Activated naive CD4-positive, alpha-beta T cell treated with anti-CD3 and anti-CD28 coated beads, Interleukin-2, amount 50 U/mL, for 72 hours (primary cell): ENCODE data around the gene R3HCC1L. TPM values are rescaled to one million over a fixed set of nuclear protein-coding genes. Genes with fewer than 3 reads are reported as not detected.

Experiments used
- ATAC-seq, 2 donors: fragments of 150-1000 bp; cut with Tn5 transposase; 2 replicates each; pipeline ENCODE4 v1.10.0; 2021; ENCODE audit warnings: mild to moderate bottlenecking in 2 of 2, moderate library complexity in 2 of 2
- DNase-seq, 2 donors: peaks; one replicate each; pipeline ENCODE4 v3.0.0; 2021 to 2022; ENCODE audit warnings: low spot score in 2 of 2
- H3K27ac Mint-ChIP-seq, 2 donors: one replicate each; pipeline ENCODE4 v1.8.0; 2022; ENCODE audit warnings: mild to moderate bottlenecking in 2 of 2, mixed read lengths in 2 of 2
- H3K36me3 Mint-ChIP-seq, 2 donors: one replicate each; pipeline ENCODE4 v1.8.0; 2022; ENCODE audit warnings: mixed read lengths in 2 of 2
- H3K9me3 Mint-ChIP-seq, 2 donors: one replicate each; pipeline ENCODE4 v1.8.0; 2022; ENCODE audit warnings: mixed read lengths in 2 of 2
- total RNA-seq, 2 donors: library from RNA; stranded (reverse); gene quantifications; one replicate each; pipeline ENCODE4 v1.2.3, GENCODE V29; 2022

Gene R3HCC1L
- total RNA-seq, 2 donors from 2014 or later: 15.4 to 16.7 TPM

DNA sequence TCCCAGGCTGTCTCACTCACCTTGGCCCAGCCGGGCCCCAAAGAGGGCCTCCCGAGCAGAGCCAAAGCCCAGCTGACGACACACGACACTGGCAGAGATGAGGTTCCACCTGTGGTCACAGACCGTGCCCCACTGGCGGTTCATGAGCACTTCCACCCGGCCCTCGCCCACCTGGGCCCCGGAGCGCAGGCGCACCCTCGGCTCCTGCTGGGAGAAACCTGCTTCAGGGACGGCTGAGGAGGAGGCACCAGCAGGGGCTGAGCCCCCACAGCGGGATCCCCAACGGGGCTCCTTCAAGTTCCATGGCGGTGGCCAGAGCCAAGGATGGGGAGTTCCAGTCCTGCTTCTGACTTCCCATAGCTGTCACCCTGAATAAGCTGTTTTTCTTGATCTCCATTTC, 123.5 kb downstream of the R3HCC1L start:
- Mint-ChIP-seq H3K27ac (no peak overlapping the region), H3K36me3 (no peaks in the 10 kb centered on the region), H3K9me3 (no peaks in the 10 kb centered on the region)
- no peak for ATAC-seq
- DNase-seq: no peak

DNA sequence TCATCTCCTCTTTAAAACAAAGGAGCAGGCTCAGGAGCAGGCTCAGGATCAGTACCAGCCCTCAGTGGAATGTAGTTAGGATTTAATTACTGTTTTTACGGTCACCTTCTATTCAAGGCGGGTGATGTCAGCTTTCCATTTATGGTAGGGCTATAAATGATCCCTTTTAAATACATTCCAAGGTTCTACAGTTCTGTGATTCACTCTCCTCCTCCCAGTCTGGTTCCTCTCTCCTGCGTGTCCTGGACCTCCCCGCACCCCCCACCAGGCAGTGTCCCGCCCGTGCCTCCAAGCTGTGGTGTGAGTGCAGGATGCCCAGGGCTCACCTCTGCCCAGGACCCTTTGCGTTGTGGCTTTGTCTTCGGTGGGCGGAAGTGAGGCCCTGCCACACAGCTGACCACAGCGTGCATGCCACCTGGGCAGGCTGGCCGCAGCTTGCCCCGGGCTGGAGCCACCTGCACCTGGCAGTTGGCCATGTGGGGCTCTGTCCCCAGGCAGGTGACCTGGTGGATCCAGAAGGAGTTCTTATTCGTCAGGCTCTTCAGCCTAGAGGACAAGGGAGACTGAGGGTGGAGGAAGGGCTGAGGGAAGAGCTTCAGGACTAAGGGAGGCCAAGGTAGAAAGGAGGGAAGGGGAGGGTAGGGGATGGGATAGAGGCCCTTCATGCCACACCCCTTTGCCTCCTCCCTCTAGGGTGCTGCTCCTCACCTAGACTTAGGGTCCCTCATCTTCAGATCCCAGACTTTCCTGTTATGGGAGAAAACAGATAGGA, 124.4 kb downstream of the R3HCC1L start:
- ATAC-seq (no peak), DNase-seq (no peak)
- peak overlapping the region; percentile 38 to 77 for H3K27ac Mint-ChIP-seq
- no peaks in the 10 kb centered on the region for H3K36me3 Mint-ChIP-seq
- no peaks in the 10 kb centered on the region for H3K9me3 Mint-ChIP-seq

DNA sequence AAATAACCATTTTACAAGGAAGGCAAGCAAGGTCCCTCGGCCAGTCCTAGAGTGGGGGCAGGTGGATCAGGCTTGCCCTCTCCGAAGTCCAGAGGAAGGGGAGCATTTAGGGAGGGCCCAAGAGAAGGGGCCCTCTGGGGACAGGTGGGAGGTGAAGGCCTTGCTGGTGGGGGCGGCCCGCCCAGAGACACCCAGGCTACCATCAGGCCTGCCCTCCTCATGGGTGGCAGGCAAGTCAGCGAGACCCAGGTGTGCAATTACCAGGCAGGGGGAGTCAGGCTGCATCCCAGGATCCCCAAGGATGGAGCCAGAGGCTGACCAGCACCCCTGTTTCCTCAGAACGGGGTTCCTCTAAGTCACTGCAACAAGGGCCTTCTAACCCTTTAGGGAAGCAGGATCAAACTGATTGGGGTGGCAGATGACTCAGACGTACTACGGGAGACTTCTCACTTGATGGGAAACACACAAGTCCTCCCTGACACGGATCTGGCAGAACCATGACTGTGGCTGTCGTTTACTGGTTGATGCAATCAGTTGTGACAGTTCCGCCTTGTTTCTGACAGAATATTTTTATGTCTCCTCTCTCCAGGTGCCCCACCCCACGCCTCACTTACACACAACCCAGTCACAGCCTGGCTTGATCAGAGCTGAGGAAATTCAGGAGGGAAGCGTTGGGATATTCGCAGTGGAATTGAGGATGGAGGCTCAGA, 125.3 kb downstream of the R3HCC1L start:
- no peaks in the 10 kb centered on the region for H3K36me3 Mint-ChIP-seq
- no peak for ATAC-seq
- no peak for DNase-seq
- H3K9me3 Mint-ChIP-seq: no peaks in the 10 kb centered on the region
- H3K27ac Mint-ChIP-seq: peak overlapping the region in 1 of 2 donors; percentile 77

DNA sequence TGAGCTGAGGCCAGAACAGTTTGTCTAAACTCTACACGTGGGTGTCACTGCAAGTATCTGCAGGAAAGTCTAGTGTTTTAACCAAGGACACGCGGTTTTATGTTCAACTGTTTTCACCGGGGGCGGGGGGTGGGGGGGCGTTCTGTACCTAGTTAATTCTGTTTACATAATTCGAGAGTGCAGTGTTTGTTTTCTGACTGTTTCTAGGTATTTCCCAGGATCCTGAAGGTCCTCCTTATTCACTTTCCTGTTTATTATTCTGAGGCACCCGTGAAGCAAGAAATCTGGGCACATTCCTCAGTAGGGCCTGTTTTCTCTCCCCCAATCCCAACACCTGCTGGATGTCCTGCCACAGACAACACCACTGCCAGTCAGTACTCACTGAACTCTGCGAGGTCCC, 125.9 kb downstream of the R3HCC1L start:
- Mint-ChIP-seq H3K36me3 (no peaks in the 10 kb centered on the region), H3K9me3 (no peaks in the 10 kb centered on the region), H3K27ac (peak overlapping the region in 1 of 2 donors; percentile 14)
- ATAC-seq (no peak), DNase-seq (no peak)

DNA sequence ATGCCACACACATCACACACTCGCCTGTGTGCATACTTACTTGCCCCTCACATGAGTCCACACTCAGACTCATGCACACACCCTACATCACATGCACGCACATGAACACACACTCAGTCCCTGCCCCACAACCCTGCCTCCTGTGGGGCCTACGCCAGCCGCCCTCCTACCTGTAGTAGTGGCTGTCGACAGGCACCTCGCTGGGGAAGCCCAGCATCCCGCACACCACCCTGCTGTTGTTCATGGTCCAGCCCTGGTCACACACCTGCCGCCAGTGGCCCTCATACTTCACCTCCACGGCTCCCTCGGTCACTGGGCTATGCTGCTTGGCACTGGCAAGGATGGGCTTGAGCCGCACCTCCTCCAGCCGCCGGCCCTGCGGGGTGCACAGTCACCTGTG, 126.3 kb downstream of the R3HCC1L start:
- no peaks in the 10 kb centered on the region for H3K9me3 Mint-ChIP-seq
- DNase-seq (no peak), ATAC-seq (no peak)
- peak overlapping the region in 1 of 2 donors; percentile 14 for H3K27ac Mint-ChIP-seq
- H3K36me3 Mint-ChIP-seq: no peaks in the 10 kb centered on the region

DNA sequence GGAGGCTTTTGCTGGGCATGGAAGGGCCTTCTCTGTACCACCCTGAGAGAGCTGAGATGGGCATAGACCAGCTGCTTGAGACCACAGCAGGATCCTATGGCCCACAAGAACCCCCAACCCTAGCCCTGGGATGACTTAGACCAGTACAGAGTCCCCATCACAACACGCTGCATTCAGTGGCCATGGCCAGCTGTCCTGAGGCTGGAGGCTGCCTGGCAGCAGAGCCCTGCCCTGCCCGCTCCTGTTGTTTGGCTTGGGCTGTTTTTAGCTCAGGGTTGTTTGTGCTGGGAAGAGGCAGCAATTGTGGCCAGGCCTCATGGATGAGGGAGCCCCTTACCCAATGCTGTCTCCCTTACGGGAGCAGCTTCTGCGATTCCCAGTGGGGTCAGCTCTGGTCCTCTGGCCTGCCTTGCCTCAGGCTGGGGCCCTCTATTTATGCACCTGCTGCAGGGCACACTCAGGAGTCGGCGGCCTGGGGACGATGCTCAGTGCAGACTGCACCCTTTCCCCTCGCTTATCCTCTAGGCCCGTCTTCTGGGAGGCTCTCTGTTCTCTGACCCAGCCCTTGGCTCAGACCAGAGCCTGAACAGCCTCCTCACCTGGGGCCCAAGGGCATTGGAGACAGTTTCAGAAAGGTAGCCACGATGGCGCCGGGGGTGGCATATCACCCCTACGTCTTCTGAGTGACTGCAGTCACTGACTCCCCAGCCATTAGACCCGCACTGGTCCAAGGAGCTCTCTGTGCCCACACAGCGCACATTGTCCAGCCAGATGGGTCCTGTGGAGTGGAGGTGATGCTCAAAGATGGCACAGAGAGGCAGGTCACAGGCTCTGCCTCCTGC, 127.2 kb downstream of the R3HCC1L start:
- no peaks in the 10 kb centered on the region for H3K36me3 Mint-ChIP-seq
- no peak for ATAC-seq
- no peaks in the 10 kb centered on the region for H3K9me3 Mint-ChIP-seq
- H3K27ac Mint-ChIP-seq: no peak overlapping the region
- no peak for DNase-seq

DNA sequence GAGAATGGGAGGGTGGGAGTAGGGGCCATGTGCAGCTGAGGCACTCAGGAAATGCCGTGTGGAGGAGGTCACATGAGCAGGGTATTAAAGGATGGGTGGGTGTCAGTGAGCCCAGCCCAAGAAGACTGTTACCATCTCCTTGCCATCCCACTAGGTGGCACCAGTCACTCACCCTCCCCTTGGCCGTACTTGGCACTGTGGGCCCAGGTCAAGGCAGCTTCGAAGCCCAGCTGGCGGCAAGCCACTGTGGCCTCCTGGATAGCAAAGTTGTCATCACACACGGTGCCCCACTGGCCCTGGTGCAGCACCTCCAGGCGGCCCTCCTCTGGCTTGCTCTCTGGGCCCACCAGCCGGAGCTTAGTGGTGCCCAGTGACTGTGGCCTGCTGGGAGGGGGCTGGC, 128.1 kb downstream of the R3HCC1L start:
- Mint-ChIP-seq H3K36me3 (no peaks in the 10 kb centered on the region), H3K27ac (no peak overlapping the region), H3K9me3 (no peaks in the 10 kb centered on the region)
- DNase-seq (peak in 1 of 2 donors; percentile 22), ATAC-seq (peak in 1 of 2 donors; percentile 50)

DNA sequence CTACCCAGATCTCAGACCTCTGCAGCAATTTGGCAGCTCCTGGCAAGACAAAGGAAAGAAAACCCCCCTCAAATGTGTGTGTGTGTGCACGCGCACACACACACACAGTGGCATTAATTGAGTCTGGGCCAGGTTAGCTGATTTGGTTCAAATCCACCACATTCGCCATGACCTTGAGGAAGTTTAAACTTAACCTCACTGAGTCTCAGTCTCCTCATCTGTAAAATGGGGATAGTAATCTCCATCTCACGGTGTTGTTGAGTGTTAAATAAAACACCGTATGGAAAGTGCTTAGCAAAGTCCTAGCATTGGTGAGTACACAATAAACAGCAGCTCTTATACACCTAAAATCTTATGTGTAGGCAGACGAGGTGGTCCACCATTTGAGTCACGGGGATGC, 128.6 kb downstream of the R3HCC1L start:
- Mint-ChIP-seq H3K27ac (no peak overlapping the region), H3K36me3 (no peaks in the 10 kb centered on the region), H3K9me3 (no peaks in the 10 kb centered on the region)
- DNase-seq (no peak), ATAC-seq (no peak)

DNA sequence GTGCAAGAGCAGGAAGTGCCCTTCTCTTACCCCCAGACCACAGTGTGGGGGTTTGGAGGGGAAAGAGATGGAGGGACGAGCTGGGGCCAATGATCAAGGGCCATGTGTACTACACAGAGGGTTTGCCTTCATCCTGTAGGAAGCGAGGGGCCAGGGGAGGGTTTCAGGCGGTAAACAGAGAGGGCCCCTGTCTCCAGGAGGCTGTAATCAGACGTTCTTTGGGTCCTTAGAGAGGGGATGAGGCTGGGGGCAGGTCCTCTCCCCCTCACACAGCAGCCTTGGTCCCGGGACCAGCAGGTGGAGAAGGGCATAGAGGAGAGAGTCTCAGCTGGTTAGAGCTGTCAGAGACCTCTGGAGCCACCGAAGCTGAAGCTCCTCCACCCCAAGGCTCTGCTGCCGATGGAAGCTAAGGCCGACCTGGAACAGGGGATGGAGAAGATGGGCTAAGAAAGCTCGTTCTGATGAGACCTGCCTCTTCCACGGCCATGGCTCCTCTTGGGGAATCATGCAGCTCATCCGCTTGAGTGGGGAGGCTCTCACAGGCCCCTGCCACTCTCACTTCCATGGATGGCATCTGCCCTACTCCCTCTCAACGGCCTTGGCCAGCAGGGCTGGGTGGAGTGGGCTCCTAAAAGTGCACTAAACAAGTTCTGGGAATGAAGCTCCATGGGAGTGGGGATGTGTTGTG, 130.1 kb downstream of the R3HCC1L start:
- Mint-ChIP-seq H3K36me3 (no peaks in the 10 kb centered on the region), H3K27ac (no peak overlapping the region), H3K9me3 (no peaks in the 10 kb centered on the region)
- DNase-seq (no peak), ATAC-seq (no peak)

DNA sequence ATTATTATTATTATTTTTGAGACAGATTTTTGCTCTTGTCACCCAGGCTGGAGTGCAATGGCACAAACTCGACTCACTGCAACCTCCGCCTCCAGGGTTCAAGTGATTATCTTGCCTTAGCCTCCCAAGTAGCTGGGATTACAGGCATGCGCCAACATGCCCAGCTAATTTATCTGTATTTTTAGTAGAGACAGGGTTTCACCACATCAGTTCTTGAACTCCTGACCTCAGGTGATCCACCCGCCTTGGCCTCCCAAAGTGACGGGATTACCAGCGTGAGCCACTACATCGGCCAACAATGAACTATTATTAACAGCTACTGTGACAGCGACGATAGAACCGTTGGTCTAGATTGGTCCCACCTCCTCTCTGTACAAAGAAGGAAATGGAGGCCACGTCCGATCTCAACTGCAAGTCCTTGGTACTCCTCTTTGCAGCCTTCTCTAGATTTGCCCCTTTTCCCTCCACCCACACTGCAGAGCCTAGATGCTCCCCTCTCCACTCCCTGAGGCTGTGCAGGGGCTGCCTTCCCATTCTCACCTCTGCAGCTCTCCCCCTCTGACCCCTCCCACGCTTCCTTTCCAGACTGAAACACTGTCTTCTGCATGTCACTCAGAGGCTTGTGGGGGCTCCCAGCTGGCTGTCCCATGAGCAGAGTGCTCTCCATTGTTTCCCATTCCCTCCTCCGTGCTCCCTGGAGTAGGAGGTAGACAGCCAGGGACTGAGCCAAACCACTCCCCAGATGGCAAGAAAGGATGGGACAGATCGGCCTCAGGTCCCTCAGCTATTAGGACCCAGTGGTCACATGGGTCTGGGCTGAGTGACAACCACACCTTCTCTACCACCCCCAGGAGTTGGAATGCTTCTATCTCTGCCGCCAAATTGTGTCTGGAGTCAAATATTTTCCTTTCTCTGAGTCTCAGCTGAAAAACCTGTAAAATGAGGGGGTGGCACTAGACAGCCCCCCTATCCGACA, 131.2 kb downstream of the R3HCC1L start:
- no peaks in the 10 kb centered on the region for H3K36me3 Mint-ChIP-seq
- H3K27ac Mint-ChIP-seq: no peak overlapping the region
- no peak for DNase-seq
- no peak for ATAC-seq
- no peaks in the 10 kb centered on the region for H3K9me3 Mint-ChIP-seq

DNA sequence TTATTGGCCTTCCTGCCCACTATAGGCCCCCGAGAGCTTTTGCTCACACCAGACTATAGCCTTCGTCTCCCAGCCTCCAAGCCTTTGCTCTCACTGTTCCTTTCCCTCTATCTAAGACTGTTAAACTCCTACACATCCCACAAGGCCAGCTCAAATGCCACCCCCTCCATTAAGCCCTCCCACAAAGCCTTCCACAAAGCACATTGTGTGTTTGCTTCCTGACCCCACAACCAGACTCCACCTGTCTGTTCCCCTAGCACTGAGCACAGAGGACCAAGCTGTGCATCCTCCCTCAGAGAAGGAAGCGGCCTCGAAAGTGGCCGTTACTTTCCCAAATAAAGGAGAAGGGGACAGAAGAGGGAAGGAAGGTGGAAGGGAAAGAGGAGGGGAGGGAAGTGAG, 132.2 kb downstream of the R3HCC1L start:
- ATAC-seq: no peak
- H3K36me3 Mint-ChIP-seq: no peaks in the 10 kb centered on the region
- DNase-seq: no peak
- H3K27ac Mint-ChIP-seq: no peak overlapping the region
- H3K9me3 Mint-ChIP-seq: no peaks in the 10 kb centered on the region

DNA sequence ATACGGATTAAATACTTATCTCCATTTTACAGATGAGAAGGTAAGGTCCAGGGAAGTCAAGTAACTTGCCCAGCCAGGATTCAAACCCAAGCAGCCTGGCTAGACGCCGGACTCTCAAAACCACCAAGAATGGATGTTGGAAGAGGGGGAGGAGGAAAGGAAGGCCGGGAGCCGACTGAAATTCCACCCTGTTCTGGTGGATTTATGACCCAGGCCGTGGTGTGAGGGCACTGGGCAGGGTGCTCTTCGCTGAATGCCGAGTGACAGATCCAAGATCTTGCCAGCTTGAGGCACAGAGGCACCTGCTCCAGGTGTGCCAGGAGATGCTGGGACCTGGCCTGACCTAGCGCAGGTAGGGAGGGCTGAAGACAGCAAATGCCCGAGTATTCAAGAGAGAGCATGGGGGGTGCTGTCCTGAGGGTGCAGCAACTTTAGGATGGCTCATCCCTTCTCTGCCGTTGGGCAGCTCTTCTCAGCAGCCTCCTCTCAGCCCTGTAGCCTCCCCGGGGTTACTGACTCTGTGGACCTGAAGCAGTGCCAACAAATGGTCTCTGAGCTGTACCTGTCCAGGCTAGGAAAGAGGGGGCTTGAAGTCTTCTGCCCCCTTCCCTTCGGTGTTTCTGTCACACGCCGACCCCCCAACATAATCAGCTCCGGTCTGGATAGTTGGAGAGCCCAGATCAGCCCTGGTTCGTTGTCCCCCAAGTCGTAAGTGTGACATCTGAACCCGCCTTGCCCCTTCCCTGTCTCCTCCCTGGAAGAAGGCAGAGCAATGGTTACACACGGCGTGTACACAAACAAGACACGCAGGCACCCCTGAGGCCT, 132.8 kb downstream of the R3HCC1L start:
- no peak for DNase-seq
- ATAC-seq: no peak
- no peaks in the 10 kb centered on the region for H3K9me3 Mint-ChIP-seq
- H3K36me3 Mint-ChIP-seq: no peaks in the 10 kb centered on the region
- no peak overlapping the region for H3K27ac Mint-ChIP-seq

DNA sequence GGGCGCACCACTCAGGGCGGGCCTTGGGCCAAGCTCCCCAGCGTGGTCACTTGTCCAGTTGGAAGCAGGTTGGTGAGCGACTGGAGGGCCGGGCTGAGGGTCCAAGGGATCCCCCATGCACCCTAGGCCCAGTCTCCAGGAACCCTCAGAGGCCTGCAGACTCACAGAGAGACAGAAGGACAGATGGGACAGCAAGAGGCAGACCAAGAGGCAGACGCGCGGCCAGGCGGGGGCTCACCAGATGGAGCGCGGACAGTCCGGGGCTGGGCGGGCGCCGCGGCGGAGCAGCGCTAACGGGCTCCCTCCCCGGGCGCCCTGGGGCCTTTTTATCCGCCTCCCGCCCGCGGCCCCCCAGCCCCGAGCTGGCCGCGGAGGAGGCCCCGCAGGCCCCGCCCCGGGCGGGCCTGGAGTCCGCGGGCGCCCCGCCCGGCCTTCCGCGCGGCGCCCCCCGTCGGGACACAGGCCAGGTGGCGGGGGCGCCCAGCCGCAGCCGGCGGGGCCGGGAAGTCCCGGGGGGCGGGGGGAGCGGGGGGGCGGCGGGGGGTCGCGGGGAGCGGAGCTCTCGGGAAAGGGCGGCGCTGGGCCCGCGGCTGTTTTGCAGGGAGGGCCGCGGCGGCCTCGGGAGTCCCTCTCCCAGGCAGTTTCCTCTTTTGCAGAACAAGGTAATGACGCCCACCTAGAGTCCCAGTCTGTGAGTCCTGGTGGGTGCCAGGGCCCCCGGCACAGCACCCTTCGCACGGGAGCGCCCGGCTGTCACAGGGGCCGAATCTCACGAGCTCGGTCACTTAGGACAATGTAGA, 133.6 kb downstream of the R3HCC1L start, which contains the start of gene LOXL4:
TSS of gene LOXL4 (minus strand) at position 301 of the 800 bp plus-strand sequence. CDS start 5,175 bp downstream, outside the sequence.
- H3K36me3 Mint-ChIP-seq: no peaks in the 10 kb centered on the region
- DNase-seq (no peak), ATAC-seq (peak; percentile 5 to 21)
- H3K9me3 Mint-ChIP-seq: no peaks in the 10 kb centered on the region
- no peak within 1 kb of the TSS for H3K27ac Mint-ChIP-seq
